ENCODE data around the gene RAPGEF1.

- TF ChIP-seq, protein P1, sequence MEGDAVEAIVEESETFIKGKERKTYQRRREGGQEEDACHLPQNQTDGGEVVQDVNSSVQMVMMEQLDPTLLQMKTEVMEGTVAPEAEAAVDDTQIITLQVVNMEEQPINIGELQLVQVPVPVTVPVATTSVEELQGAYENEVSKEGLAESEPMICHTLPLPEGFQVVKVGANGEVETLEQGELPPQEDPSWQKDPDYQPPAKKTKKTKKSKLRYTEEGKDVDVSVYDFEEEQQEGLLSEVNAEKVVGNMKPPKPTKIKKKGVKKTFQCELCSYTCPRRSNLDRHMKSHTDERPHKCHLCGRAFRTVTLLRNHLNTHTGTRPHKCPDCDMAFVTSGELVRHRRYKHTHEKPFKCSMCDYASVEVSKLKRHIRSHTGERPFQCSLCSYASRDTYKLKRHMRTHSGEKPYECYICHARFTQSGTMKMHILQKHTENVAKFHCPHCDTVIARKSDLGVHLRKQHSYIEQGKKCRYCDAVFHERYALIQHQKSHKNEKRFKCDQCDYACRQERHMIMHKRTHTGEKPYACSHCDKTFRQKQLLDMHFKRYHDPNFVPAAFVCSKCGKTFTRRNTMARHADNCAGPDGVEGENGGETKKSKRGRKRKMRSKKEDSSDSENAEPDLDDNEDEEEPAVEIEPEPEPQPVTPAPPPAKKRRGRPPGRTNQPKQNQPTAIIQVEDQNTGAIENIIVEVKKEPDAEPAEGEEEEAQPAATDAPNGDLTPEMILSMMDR (IDR thresholded peaks at IDR 0.05; ENCODE audit: low read depth, low read length): no peak
- TF ChIP-seq POLR2A (IDR thresholded peaks at IDR 0.05; ENCODE audit: extremely low read depth, insufficient read length): no peak
- no peak for TF ChIP-seq MYC (IDR thresholded peaks at IDR 0.05; ENCODE audit: low read depth, low read length)
Observed at GRCh38 chr9:131752231-131752884, 12.5 kb upstream of the RAPGEF1 start.
